Measurements from ENCODE around the gene MIEF1. TPM values are rescaled to one million over a fixed set of nuclear protein-coding genes. Genes with fewer than 3 reads are reported as not detected.
A peak's percentile ranks its signal among the peaks of the same experiment; 100 is the strongest.

Gene MIEF1
- polyA plus RNA-seq, 1 of the 3 experiments (the other 2 are of a cell fraction), result 7.5 TPM

- no peak overlapping the region for H2AFZ ChIP-seq (ENCODE audit: low read depth)
- ChIA-PET POLR2A (interaction anchor here (1.5 to 1.7 kb wide), 2 partner anchors 12 to 33 kb away, joined by 4 to 7 read pairs; partner anchors contain the start of gene MIEF1), CTCF (interaction anchor here (1.4 to 2.0 kb wide), 2 partner anchors 15 to 39 kb away, joined by 3 to 8 read pairs; no protein-coding TSS in a partner anchor)
- no peaks in the 10 kb centered on the region for H3K9me3 ChIP-seq
- TF ChIP-seq FOXJ3 (CRISPR knock-in tag; IDR thresholded peaks at IDR 0.05) (no peak), USF1 (IDR thresholded peaks at IDR 0.05; ENCODE audit: borderline replicate concordance, low read depth) (peak; percentile 94), REST (IDR thresholded peaks at IDR 0.05; ENCODE audit: low read depth, low read length) (no peak), EZH2phosphoT487 (IDR thresholded peaks at IDR 0.05; ENCODE audit: borderline replicate concordance, low read depth) (no peak), IRF3 (IDR thresholded peaks at IDR 0.05; ENCODE audit: low read depth, low read length) (no peak), YY1 (IDR thresholded peaks at IDR 0.05; ENCODE audit: low read depth) (peak; percentile 80), USF2 (IDR thresholded peaks at IDR 0.05; ENCODE audit: borderline replicate concordance, low read depth, low read length) (peak; percentile 62; the same call in 1 of the 2 replicates), SMC3 (IDR thresholded peaks at IDR 0.05; ENCODE audit: low read depth, low read length) (no peak), NRF1 (IDR thresholded peaks at IDR 0.05; ENCODE audit: low read depth, low read length) (no peak), RAD21 (IDR thresholded peaks at IDR 0.05; ENCODE audit: low read length) (no peak), GABPA (IDR thresholded peaks at IDR 0.05; ENCODE audit: low read depth) (no peak), FOXM1 (IDR thresholded peaks at IDR 0.05; ENCODE audit: low read depth) (no peak)
- H3K36me3 ChIP-seq (replicated peaks in 1 of 2; ENCODE audit: control insufficient read depth in 1 of 2, insufficient read depth in 2 of 2, low read length in 1 of 2), result no peaks in the 10 kb centered on the region
- H3F3A ChIP-seq (replicated peaks; ENCODE audit: insufficient read depth), result no peaks in the 10 kb centered on the region
- H3K27ac ChIP-seq (ENCODE audit: low read depth in 2 of 2, low read length in 1 of 2), result no peak overlapping the region; a peak in 1 of 4 replicates
- DNase-seq, result peak; percentile 80
- H3K79me2 ChIP-seq (ENCODE audit: insufficient read depth), result no peaks in the 10 kb centered on the region
- H3K4me2 ChIP-seq, result no peak overlapping the region
- H3K4me1 ChIP-seq (ENCODE audit: control insufficient read depth in 1 of 2, insufficient read depth in 2 of 2, low read depth in 1 of 2, low read length in 1 of 2), result no peaks in the 10 kb centered on the region; a peak in 1 of 4 replicates
- H3K9me2 ChIP-seq, result no peaks in the 10 kb centered on the region
- no peak overlapping the region for H3K9ac ChIP-seq
- 8% methylated on average over 4 of the region's 13 CpGs for WGBS (ENCODE audit: low lambda C conversion rate)
- no peaks in the 10 kb centered on the region for H4K20me1 ChIP-seq (ENCODE audit: insufficient read depth)
- no peak overlapping the region for H3K4me3 ChIP-seq (ENCODE audit: low read depth in 2 of 2, low read length in 1 of 2)
- H3K27me3 ChIP-seq (ENCODE audit: insufficient read depth), result no peaks in the 10 kb centered on the region
These were observed 11.8 kb upstream of the MIEF1 start for GRCh38 chr22:39490135-39490798.
